NCI-H1436 treated with DMSO at 0.1 percent for 48 hours (cell line): ENCODE data around the gene LYPD6B.

ENCODE experiments used
- DNase-seq: peaks from one replicate; lab custom pipeline; 2025; lab: John Stamatoyannopoulos, UW

LYPD6B gene

DNA sequence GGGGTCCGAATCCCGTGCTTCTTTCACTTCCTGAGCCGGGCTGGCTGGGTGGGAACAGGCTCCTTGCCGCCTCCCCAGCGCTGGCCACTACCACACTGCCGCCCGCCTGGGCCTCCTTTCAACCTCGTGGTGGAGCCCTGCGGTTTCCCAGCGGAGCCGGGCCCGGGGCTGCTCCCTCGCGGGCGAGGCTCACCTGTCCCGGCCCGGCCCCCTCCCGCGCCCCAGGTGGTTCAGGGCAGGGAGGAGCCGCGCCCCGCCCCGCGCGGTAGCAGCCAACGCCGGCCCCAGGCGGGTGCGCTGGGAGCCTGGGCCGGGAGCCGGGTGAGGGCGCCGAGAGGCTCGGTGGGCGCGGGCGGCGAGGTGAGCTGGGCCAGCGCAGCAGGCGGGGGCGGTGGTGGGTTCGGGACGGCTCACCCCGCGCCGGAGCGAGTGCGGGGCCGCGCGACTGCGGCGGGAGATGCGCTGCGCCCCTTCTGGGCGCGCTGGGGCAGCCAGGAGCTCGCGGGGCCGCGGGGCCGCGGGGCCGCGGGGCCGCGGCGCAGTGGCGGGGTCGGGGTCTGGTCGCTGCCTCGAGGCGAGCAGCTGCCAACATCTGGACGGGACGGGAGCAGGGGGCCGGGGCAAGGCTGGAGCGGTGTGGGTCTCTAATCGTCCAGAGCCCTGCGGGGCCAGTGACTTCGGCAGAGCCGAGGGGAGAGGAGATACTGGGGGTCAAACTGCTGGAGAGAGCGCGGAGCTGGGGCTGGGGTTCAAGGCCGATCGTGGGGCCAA is at the start of gene LYPD6B:
Gene LYPD6B, plus strand, starts transcription at position 258 of the 771 bp plus-strand sequence. CDS start 92,250 bp downstream, outside the sequence.
- DNase-seq = peak; percentile 12

GRCh38 chr2:148989882-148990493 is 48.5 kb upstream of the LYPD6B start:
- DNase-seq = no peak

DNA sequence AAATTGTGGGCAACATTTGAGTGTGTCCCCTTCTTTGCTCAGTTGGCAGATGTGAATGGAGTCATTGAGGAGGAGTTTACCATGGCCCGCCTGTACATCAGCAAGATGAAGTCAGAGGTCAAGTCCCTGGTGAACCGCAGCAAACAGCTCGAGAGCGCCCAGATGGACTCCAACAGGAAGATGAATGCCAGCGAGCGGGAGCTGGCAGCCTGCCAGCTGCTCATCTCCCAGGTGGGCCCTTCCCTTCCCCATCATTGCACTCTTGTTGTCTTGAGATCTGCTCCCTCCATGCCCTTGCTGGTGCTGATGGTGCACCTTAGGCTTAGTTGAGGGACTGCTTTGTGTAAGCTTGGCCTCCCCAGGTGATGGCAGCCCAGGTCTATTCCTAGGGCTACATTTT is 47.5 kb upstream of the LYPD6B start:
- DNase-seq = no peak

GRCh38 chr2:148992448-148992847 is 46.1 kb upstream of the LYPD6B start:
- DNase-seq = no peak

DNA sequence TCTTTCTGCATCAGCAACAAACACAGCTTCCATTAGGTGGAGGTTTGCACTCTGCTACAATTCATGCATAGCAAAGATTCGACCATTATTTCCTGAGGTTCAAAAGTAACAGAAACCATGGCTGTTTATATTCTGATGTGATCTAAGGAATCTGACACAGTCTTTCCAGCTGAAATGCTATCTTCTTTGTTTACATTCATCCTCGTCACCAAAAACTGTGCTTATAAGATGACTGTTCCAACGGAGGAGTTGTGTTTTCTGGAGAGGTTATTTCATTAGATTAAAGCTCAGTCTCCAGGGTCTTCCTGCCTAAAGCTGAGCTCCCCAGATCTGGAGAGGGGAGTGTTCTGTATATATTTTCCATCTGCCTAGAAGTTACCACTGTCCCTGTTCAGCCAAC is 45.1 kb upstream of the LYPD6B start:
- DNase-seq = no peak

- DNase-seq = no peak
Measured at GRCh38 chr2:148994341-148994740, 44.2 kb upstream of the LYPD6B start.

- DNase-seq = no peak
Measured at GRCh38 chr2:148996805-148997204, 41.7 kb upstream of the LYPD6B start.

GRCh38 chr2:148998165-148998830 is 40.2 kb upstream of the LYPD6B start:
- DNase-seq = no peak

- DNase-seq = no peak
Measured at GRCh38 chr2:148998831-148999200, 39.7 kb upstream of the LYPD6B start.

DNA sequence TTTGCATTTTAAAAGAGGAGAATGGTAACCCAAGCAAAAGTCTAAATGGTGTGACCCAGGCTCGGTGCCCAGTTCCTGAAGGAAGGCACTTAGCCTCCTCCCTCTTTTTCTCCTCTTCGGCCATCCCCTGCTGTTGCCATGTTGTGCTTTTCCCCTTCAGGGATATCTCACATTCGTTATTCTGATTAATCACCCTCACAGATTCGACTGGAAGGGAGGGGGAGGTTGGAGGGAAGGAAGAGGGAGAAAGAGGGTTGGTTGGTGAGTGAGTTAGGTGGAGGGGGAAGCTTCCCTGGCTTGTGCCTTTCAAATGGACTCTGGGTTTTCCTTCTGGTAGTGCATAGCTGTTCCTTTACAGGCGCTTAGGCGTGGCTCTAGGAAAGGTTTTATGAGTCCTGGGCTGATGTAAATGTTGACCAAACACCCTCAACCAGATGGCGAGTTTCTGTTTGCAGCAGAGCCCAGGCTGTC is 39.0 kb upstream of the LYPD6B start:
- DNase-seq = no peak

DNA sequence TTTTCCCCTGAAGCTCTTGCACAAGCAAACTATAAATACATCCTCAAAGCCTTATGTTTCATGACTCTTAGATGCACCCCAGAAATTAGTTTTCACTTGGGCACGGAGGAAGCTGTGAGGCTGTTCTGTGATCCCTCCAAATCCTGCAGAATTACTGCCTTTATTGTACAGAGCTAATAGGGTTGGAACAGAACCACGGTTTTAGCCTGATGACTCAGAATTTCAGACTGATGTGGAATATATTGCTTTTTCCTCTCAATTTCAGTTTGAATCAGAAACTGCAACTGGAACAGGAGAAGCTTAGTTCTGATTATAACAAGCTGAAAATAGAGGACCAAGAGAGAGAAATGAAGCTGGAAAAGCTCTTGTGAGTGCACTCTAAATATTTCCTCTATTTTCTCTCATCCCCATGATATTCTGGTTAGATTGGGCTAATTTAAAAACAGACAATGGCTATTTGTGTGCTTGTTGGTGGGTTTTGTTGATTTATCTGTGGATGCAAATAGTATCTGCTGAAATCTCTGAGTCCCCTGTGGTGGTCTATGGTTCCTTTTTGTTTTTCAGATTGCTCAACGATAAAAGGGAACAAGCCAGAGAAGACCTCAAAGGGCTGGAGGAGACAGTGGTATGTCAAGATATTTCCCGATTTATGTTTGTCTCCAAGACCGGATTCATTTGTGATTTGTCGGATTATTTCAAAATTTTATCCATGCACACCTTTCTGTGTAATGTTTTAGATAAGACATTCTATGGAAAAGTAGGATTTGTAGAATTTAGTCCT is 38.2 kb upstream of the LYPD6B start:
- DNase-seq = no peak

DNA sequence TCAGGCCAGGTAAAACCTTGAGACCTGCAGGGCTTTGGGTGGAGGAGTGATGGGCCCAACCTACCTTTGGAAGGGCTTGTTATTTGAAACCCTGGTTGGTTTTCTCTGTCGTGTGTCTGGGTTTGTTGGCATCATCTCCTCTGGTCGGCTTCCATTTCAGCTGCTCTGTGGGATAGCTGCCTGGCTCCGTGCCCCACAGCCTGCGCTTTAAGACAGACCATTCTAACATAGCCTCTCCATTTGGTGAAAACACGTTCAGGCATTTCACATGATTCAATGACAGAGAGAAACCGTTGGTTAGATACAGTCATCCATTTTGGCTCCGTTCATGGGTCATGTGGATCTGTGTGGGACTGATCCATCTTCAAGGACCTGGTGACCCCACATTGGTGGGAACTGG is 37.0 kb upstream of the LYPD6B start:
- no peak for DNase-seq

GRCh38 chr2:149002378-149002890 is 36.1 kb upstream of the LYPD6B start:
- no peak for DNase-seq

GRCh38 chr2:149002891-149003740 is 35.4 kb upstream of the LYPD6B start:
- no peak for DNase-seq

- no peak for DNase-seq
Measured at GRCh38 chr2:149004836-149005235, 33.7 kb upstream of the LYPD6B start.

- DNase-seq = no peak
Measured at GRCh38 chr2:149005471-149006077, 32.9 kb upstream of the LYPD6B start.

DNA sequence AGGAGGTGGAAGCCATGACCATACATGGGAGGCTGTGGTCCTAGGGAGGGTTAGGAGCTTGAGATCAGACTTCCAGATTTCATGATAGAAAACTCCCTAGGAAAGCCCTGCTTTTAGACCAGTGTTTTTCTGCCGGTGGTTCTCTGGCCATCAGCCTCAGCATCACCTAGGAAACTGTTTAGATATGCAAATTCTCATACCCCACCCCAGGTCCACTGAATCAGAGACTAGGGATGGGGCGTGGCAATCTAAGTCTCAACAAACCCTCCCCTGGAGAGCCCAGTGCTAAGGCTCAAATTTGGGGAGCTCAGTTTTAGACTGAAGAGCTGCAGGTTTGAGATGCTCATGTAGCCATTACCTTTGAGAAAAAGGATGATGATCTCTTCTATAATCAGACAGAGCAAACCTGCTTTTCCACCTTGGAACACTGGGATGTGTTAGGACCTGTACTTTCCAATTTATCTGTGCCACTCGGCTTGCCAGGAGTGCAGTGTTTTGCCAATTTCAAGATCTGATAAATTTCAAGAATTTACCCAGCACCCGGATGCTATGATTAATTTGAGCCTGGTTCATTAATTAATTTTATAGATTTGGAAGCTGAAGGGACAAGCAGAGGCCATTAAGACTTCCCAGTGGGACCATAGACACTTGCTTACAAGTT is 31.5 kb upstream of the LYPD6B start:
- no peak for DNase-seq

GRCh38 chr2:149008381-149008780 is 30.1 kb upstream of the LYPD6B start:
- no peak for DNase-seq

- no peak for DNase-seq
Measured at GRCh38 chr2:149009576-149010461, 28.7 kb upstream of the LYPD6B start.
